HFFc6 (cell line): Measurements from ENCODE around the gene LGR6. TPM values are rescaled to one million over a fixed set of nuclear protein-coding genes. Genes with fewer than 3 reads are reported as not detected.

ENCODE experiments used
- DNase-seq: peaks from one replicate; pipeline ENCODE4 v3.0.0-alpha.2; 2018
- H3K27ac Mint-ChIP-seq: 2 replicates; pipeline ENCODE4 v1.8.0; 2020; ENCODE audit warnings: mild to moderate bottlenecking, mixed read lengths
- H3K27me3 Mint-ChIP-seq: 2 replicates; pipeline ENCODE4 v1.8.0; 2021; ENCODE audit warnings: mild to moderate bottlenecking, moderate library complexity, mixed read lengths; ENCODE audit not compliant: insufficient read depth
- H3K36me3 Mint-ChIP-seq: 2 replicates; pipeline ENCODE4 v1.8.0; 2021; ENCODE audit warnings: low read depth, mixed read lengths
- H3K4me1 Mint-ChIP-seq: 2 replicates; pipeline ENCODE4 v1.8.0; 2020; ENCODE audit warnings: low read depth, mixed read lengths
- H3K4me3 Mint-ChIP-seq: 2 replicates; pipeline ENCODE4 v1.8.0; 2020; ENCODE audit warnings: mild to moderate bottlenecking, moderate library complexity, mixed read lengths
- H3K9me3 Mint-ChIP-seq: 2 replicates; pipeline ENCODE4 v1.8.0; 2020; ENCODE audit warnings: mild to moderate bottlenecking, mixed read lengths
- total RNA-seq, 6 experiments: library from RNA; stranded (reverse); fragmentation: NEBNext Ultra II Directional; extraction: Animal tissue kit (Norgen Biotek cat#: 25700); gene quantifications; 2 replicates in 1 of 6; 3 replicates in 5 of 6; pipeline ENCODE4 v1.2.3, GENCODE V29; 2021
- TF ChIP-seq, protein P1 (sequence below): fragments of 200-600 bp; sonication (generic); IDR thresholded peaks from 2 replicates; pipeline ENCODE4 v1.5.0; 2021; ENCODE audit warnings: antibody characterized with exemption, mild to moderate bottlenecking

The LGR6 gene
- total RNA-seq, 6 experiments from 2014 or later, result not detected

- peaks cover 14% of the 10 kb centered on the region for H3K27me3 Mint-ChIP-seq
- H3K27ac Mint-ChIP-seq, result no peak overlapping the region
- TF ChIP-seq, protein P1, sequence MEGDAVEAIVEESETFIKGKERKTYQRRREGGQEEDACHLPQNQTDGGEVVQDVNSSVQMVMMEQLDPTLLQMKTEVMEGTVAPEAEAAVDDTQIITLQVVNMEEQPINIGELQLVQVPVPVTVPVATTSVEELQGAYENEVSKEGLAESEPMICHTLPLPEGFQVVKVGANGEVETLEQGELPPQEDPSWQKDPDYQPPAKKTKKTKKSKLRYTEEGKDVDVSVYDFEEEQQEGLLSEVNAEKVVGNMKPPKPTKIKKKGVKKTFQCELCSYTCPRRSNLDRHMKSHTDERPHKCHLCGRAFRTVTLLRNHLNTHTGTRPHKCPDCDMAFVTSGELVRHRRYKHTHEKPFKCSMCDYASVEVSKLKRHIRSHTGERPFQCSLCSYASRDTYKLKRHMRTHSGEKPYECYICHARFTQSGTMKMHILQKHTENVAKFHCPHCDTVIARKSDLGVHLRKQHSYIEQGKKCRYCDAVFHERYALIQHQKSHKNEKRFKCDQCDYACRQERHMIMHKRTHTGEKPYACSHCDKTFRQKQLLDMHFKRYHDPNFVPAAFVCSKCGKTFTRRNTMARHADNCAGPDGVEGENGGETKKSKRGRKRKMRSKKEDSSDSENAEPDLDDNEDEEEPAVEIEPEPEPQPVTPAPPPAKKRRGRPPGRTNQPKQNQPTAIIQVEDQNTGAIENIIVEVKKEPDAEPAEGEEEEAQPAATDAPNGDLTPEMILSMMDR, result no peak
- peaks cover 68% of the 10 kb centered on the region for H3K4me1 Mint-ChIP-seq
- no peak for DNase-seq
- no peaks in the 10 kb centered on the region for H3K36me3 Mint-ChIP-seq
- no peaks in the 10 kb centered on the region for H3K9me3 Mint-ChIP-seq
- H3K4me3 Mint-ChIP-seq, result 0 out of 2 replicates have a peak overlapping the region, but pooled peaks have one; percentile 25
These were observed 87.0 kb downstream of the LGR6 start for GRCh38 chr1:202280595-202280994.

GRCh38 chr1:202281316-202282024 is 87.9 kb downstream of the LGR6 start:
- peak; percentile 40 for DNase-seq
- Mint-ChIP-seq H3K9me3 (no peaks in the 10 kb centered on the region), H3K27me3 (peaks cover 12% of the 10 kb centered on the region), H3K27ac (peak overlapping the region; percentile 54), H3K4me1 (peaks cover 77% of the 10 kb centered on the region), H3K4me3 (peak overlapping the region; percentile 72), H3K36me3 (no peaks in the 10 kb centered on the region)
- TF ChIP-seq, protein P1, result no peak

- Mint-ChIP-seq H3K27ac (no peak overlapping the region), H3K36me3 (no peaks in the 10 kb centered on the region), H3K9me3 (no peaks in the 10 kb centered on the region), H3K27me3 (peaks cover 11% of the 10 kb centered on the region), H3K4me3 (no peak overlapping the region), H3K4me1 (peaks cover 82% of the 10 kb centered on the region)
- TF ChIP-seq, protein P1, result no peak
- DNase-seq, result no peak
These were observed 88.4 kb downstream of the LGR6 start for GRCh38 chr1:202282025-202282371.

DNA sequence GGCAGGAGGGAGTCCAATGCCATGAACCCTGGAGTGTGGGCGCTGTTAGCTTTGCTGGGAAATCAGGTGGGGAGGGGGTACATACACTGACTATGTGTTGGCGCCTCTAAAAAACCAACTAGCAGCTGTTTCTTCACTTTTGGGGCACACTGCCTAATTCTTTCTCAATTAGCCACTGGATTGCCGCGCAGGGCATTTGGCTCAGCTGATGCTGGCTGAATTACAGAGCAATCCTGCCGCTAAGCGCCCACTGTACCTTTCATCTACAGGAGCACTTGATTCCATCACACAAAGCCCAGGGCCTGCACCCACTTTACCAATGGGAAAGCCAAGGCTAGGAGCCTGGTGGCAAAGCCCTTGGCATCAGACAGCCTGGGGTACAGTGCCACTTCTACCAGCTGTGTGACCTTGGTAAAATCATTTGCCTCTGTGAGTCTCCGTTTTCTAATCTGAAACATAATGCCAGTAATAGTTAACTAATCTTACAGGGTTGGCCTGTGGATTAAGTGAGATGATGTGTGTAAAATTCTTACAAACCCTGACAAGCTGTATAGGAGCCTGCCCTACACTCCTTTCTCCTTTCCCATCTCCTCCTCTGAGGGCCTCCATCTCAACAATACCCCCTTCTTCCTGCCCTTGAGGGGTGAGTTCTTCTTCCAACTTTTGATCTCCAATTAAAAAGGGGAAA is 89.1 kb downstream of the LGR6 start:
- Mint-ChIP-seq H3K4me3 (0 out of 2 replicates have a peak overlapping the region, but pooled peaks have one; percentile 1), H3K27me3 (peaks cover 9% of the 10 kb centered on the region), H3K4me1 (peaks cover 90% of the 10 kb centered on the region), H3K9me3 (no peaks in the 10 kb centered on the region), H3K27ac (no peak overlapping the region), H3K36me3 (no peaks in the 10 kb centered on the region)
- TF ChIP-seq, protein P1, result no peak
- DNase-seq, result no peak

GRCh38 chr1:202283379-202283844 is 89.8 kb downstream of the LGR6 start:
- peak; percentile 85 for DNase-seq
- TF ChIP-seq, protein P1, result no peak
- Mint-ChIP-seq H3K4me3 (peak overlapping the region; percentile 38), H3K9me3 (no peaks in the 10 kb centered on the region), H3K27me3 (peaks cover 11% of the 10 kb centered on the region), H3K27ac (peak overlapping the region; percentile 26; the same call in 1 of the 2 replicates), H3K36me3 (no peaks in the 10 kb centered on the region), H3K4me1 (peaks cover 90% of the 10 kb centered on the region)
